GM19467 (cell line): ENCODE measurements around the gene TANC1.
"Not testable (repeated sequence)": the region's sequence is repeated elsewhere in the genome, so short reads cannot be mapped to it uniquely, and the experiment has no call there.

ENCODE experiments used
- ATAC-seq: cut with Tn5 transposase; IDR thresholded peaks from one replicate; pipeline ENCODE4 v1.9.1; 2021; ENCODE audit warnings: mild to moderate bottlenecking, moderate library complexity; ENCODE audit not compliant: unreplicated experiment

TANC1 gene

DNA sequence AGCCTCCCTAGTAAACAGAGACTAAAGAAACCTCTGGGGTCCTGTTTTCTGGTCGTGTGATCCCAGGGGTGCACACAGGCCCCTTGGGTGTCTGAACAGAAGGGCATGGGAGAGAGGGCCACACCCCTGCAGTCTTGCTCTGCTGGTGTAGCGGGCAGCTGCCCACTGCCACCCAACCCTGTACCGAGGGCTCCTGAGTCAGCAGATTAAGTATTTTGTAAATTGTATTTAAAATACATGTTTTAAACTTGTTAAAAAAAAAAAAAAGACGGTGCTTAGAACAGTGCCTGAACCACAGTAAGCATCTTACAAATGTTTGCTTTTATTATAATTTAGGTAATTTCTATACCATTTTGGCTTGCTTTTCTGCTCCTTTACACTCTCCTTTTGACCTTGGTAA, 113.7 kb downstream of the TANC1 start:
- ATAC-seq, result no peak

DNA sequence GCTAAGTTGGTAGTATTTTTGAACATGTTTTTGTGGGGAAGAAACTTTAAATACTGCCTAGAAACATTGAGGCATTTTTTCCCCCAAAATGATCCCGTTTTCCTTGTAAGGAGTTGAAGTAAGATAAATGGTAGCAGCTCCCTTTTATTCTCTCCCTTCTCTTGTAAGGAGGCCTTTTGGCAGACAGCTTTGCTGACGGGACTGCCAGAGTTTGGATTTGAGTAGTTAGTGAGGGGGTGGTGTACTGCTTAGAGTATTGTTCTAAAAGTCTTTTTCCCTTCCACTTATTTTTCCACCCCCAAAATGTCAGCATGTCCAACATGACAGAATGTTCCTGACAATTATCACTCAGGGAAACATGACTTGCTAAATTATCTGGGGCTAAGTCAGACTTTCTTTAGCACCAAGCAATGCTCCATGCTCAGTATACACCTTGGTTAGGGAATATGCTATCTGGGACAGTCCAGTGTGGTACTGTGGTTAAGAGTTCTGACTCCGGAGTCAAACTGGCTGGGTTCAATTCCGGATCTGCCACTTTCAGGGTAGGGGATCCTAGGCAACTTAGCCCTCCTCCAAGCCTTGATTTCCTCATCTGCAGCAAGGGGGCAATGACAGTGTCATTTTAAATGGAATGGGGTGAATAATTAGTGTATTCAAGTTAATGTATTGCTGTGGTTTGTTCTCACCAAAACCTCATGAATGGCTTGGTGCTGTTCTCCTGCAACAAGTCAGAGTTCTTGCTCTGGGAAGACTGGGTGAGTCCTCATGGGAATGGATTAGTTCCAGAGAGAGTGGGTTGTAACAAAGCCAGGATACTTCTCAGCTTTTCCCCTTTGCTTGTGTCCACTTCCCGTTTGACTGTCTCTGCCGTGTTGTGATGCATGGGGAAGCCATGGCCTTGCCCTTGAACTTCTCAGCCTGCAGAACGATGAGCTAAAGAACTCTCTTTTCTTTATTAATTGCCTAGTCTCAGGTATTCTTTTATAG, 116.2 kb downstream of the TANC1 start:
- ATAC-seq, result no peak

GRCh38 chr2:159086342-159086741, 117.9 kb downstream of the TANC1 start:
- ATAC-seq, result no peak

- ATAC-seq, result no peak
Measured at GRCh38 chr2:159086826-159087225, 118.4 kb downstream of the TANC1 start.

DNA sequence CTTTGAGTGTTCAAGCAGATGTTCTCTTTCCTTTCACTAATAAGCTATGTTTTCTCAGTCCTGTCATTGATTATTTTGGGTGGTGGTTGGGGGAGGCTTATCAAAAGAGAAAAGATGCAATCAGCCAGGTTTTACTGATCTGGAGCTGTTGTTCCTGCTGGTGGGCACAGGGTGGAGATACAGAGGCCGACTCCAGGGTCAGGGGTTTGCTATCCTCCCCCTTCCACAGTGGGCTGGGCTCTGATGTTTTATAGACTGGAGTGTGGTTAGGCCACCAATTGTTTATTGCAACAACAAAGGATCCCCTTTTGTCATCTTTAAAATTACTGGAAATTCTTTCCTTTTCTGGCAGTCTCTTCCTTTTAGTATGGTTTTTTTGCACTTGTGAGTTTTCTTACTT, 120.5 kb downstream of the TANC1 start:
- ATAC-seq, result no peak

DNA sequence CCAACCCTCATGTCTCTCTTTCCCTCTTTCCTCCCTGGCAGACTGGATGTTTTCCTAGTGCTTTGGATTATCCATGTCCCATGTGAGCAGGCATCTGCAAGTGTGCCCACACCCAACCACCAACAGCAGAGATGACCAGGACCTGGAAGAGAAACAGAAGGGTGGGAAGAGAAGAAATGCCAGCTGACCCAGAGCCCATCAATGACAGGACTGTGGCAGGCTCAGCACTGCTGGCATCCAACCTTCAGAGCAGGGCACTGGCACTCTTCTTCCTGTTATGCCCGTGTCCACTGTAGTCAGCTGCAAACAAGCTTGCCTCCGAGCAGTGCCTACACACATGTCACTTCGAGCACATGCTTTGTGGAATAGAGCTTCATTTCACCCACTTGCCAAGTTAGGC, 121.1 kb downstream of the TANC1 start:
- ATAC-seq, result no peak

- no peak for ATAC-seq
Measured at GRCh38 chr2:159090514-159091201, 122.2 kb downstream of the TANC1 start.

DNA sequence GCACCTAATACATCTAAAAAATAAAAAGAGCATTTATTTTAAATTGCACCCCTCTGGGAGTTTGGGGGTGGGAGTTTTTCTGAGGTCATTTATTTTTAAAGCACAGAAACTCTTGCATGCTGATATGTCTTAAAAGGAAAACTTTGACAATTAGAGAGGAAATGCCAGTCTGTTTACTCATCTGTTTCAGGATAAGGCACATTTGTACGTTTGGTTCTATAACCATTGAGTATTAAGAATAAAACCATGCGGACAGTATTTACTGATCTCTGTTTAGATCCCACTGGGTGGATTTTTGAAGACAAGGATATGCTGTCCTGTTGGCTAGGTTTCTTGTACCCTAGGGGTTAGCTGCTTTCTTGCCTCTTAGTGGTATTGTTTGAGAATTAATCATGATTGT, 122.9 kb downstream of the TANC1 start:
- ATAC-seq, result no peak

DNA sequence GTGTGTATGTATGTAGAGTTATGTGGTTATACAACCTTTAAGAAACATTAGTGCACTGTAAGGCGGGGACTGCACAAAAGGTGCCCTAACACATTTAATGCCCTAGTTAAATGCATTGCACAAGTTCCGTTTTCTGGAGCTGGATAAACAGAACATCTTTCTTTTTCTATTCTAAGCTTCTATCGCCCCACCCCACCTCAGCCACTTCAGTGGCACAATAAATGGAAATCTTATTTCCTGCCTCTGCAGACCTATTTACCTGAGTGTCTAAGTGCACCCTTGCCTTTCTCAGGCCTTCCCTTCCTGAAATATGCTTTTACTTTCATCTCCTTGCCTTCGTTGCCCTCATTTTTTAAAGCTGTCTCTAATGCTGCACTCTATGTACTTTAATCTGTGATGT, 123.5 kb downstream of the TANC1 start:
- ATAC-seq, result no peak

DNA sequence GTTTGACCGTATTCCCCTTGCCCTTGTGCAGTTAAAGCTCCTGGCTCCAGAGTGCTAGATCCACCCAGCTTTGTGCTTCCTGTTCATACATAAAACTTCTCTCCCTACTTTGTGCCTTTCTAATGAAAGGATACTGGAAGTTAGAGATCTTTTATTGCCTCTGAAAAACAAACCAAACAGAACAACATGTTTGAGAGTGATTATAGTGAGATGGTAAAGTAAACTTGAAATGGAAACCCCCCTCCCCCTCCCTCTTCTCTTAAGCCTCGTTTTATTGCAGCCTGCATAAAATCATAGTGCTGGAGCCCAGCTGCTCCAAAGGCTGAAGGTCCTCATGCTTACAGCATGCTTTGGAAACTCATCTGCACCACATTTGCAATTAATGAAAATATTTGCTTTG, 125.1 kb downstream of the TANC1 start:
- no peak for ATAC-seq

GRCh38 chr2:159094173-159094737, 125.8 kb downstream of the TANC1 start:
- no peak for ATAC-seq

- no peak for ATAC-seq
Measured at GRCh38 chr2:159095813-159096212, 127.4 kb downstream of the TANC1 start.

DNA sequence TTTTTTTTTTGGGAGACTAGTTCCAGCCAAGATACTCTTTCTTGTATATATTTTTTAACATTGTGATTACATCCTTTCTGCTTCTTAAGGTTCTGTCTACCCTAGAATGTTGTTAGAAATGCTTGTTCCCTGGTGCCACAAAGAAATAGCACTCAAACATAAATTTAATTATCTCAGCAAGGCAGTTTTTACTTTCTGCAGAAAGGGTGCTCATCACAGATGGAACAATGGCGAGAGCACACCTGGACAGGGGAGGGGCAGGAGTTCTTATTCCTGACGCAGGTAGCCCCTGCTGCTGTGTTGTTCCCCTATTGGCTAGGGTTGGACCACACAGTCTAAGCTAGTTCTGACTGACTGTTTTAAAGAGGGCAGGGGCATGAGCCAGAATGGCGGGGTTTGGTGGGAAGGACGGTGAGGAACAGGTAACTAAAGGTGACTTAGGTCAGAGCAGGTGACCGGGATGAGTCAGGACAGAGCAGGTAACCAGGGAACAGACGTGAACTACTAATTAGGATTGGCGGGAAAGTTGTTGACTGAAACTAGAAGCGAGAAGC, 127.9 kb downstream of the TANC1 start:
- not testable (repeated sequence) for ATAC-seq

- no peak for ATAC-seq
Measured at GRCh38 chr2:159096901-159097300, 128.5 kb downstream of the TANC1 start.

- no peak for ATAC-seq
Measured at GRCh38 chr2:159098361-159098760, 129.9 kb downstream of the TANC1 start.

DNA sequence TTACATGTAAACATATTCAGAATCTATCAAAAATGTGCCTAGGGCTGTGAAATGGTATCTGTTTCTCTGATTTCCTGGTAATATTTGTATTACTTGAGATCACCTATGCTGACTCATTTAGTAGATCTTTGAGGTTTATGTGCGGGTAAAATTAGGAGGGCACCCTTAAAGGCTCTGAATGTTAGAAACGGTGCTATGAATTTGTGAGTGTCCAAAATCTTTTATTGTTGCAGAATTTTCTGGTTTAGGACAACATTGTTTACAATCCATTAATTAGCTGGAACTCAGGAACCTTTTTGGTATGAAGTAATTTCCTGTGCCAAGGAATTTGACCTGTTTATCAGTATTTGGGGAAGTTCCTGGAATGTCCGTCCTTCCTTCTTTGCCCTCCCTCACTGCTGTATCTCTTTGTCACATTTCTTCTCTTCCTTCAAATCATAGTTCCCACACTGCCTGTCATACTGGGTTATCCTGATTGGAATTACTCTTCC, 130.5 kb downstream of the TANC1 start:
- no peak for ATAC-seq

GRCh38 chr2:159101755-159102489, 133.5 kb downstream of the TANC1 start:
- ATAC-seq, result no peak

- ATAC-seq, result no peak
Measured at GRCh38 chr2:159103411-159103810, 135.0 kb downstream of the TANC1 start.

GRCh38 chr2:159106109-159106508, 137.7 kb downstream of the TANC1 start:
- ATAC-seq, result no peak

DNA sequence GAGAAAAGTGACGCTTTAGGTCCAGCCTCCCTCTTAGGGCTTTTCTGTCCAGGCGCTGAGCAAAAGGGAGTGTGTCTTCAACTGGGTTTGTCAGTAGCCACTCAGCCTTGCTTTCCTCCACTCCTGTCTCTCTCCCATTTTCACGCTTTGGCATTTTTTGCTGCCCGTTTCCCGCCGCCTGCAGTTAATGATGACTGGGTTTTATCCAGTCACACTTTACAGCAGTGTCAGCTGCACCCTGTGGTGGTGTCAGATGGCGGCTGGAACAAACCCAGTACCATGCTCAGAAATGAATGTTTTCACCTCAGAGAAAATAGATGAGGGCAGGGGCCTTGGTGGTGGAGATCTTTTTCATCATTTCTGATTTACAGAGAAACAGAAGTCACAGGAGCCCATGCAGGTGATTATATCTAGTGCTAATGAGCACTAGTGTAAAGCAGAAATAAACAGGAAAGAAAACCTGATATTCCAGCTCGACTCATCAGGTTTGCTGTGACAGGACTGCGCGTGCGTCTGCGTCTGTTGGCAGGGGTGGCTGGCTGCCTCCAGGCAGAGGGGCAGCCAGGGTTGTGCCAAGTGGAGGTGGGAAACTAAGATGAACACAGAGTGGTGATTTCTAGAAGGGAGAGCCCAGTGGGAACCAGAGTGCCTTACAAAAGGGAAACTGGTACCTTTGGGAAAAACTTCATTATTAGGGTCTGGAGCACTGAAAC, 139.9 kb downstream of the TANC1 start:
- no peak for ATAC-seq
